CD4-positive, alpha-beta T cell treated with Interleukin-6 for 4 hours (primary cell): ENCODE measurements around the gene COL2A1.

Experiments
- DNase-seq: peaks from one replicate; pipeline ENCODE4 v3.0.0-alpha.2; 2020; ENCODE audit warnings: mixed read lengths

COL2A1 gene

GRCh38 chr12:48009471-48009870 is 5.2 kb upstream of the COL2A1 start:
- DNase-seq = no peak

GRCh38 chr12:48008950-48009349 is 4.7 kb upstream of the COL2A1 start:
- DNase-seq = no peak

GRCh38 chr12:48008349-48008748 is 4.1 kb upstream of the COL2A1 start:
- no peak for DNase-seq

GRCh38 chr12:48007206-48007605 is 2.9 kb upstream of the COL2A1 start:
- no peak for DNase-seq

- no peak for DNase-seq
These were observed 1.4 kb upstream of the COL2A1 start for GRCh38 chr12:48005750-48006021.

- no peak for DNase-seq
These were observed 899 bp upstream of the COL2A1 start for GRCh38 chr12:48005001-48005749.

- no peak for DNase-seq
These were observed 837 bp downstream of the COL2A1 start for GRCh38 chr12:48003226-48004052.

GRCh38 chr12:48002773-48003218 is 1.5 kb downstream of the COL2A1 start:
- DNase-seq = no peak

- no peak for DNase-seq
These were observed 1.9 kb downstream of the COL2A1 start for GRCh38 chr12:48002414-48002730.

GRCh38 chr12:48001505-48002413 is 2.5 kb downstream of the COL2A1 start:
- no peak for DNase-seq

GRCh38 chr12:48000878-48001504 is 3.3 kb downstream of the COL2A1 start:
- no peak for DNase-seq

- DNase-seq = no peak
These were observed 4.5 kb downstream of the COL2A1 start for GRCh38 chr12:47999816-48000215.

GRCh38 chr12:47997321-47997720 is 7.0 kb downstream of the COL2A1 start:
- DNase-seq = no peak

GRCh38 chr12:47995981-47996401 is 8.3 kb downstream of the COL2A1 start:
- DNase-seq = no peak

GRCh38 chr12:47993491-47993890 is 10.8 kb downstream of the COL2A1 start:
- DNase-seq = no peak

- DNase-seq = no peak
These were observed 11.5 kb downstream of the COL2A1 start for GRCh38 chr12:47992776-47993175.

GRCh38 chr12:47991106-47992061 is 12.9 kb downstream of the COL2A1 start:
- DNase-seq = no peak

- peak; percentile 60 for DNase-seq
These were observed 13.7 kb downstream of the COL2A1 start for GRCh38 chr12:47990351-47991105.

- no peak for DNase-seq
These were observed 14.6 kb downstream of the COL2A1 start for GRCh38 chr12:47989666-47990065.

- no peak for DNase-seq
These were observed 15.3 kb downstream of the COL2A1 start for GRCh38 chr12:47989023-47989417.
